Right lobe of liver (tissue), 6 donors: ENCODE measurements around the gene MYO5B. TPM values are rescaled to one million over a fixed set of nuclear protein-coding genes. Genes with fewer than 3 reads are reported as not detected.
A peak's percentile ranks its signal among the peaks of the same experiment; 100 is the strongest.

Source experiments
- ATAC-seq, 4 donors: fragments of 200-7000 bp; cut with Tn5 transposase; one replicate each; pipeline ENCODE4 v1.9.1; 2020; ENCODE audit warnings: mild to moderate bottlenecking in 4 of 4, moderate library complexity in 4 of 4
- DNase-seq, 3 donors: peaks; one replicate each; pipeline ENCODE4 v3.0.0-alpha.2; 2020
- H3K27ac ChIP-seq, 3 donors: fragments of 200-600 bp; one replicate each; pipeline ENCODE4 v1.8.0; 2022
- H3K27me3 ChIP-seq, 2 donors: fragments of 200-600 bp; one replicate each; pipeline ENCODE4 v1.8.0; 2022
- H3K36me3 ChIP-seq, 4 donors: fragments of 200-600 bp; sonication (generic) in 1 of 4; one replicate each; pipeline versions ENCODE4 v1.5.1 to v1.8.0; 2017 to 2022; ENCODE audit warnings: control low read depth in 1 of 4
- H3K4me1 ChIP-seq, 4 donors: fragments of 200-600 bp; sonication (generic) in 1 of 4; one replicate each; pipeline versions ENCODE4 v1.5.1 to v1.8.0; 2017 to 2022; ENCODE audit warnings: control low read depth in 1 of 4
- H3K4me3 ChIP-seq, 3 donors: fragments of 200-600 bp; one replicate each; pipeline ENCODE4 v1.8.0; 2022
- H3K9me3 ChIP-seq, 4 donors: fragments of 200-600 bp; sonication (generic) in 1 of 4; one replicate each; pipeline versions ENCODE4 v1.5.1 to v1.8.0; 2017 to 2022; ENCODE audit warnings: control low read depth in 1 of 4
- POLR2A ChIP-seq: fragments of 450-650 bp; IDR thresholded peaks from one replicate; pipeline ENCODE4 v1.6.1; 2017; ENCODE audit warnings: antibody characterized with exemption, mild to moderate bottlenecking
- WGBS: methylation state at CpG from one replicate; pipeline ENCODE4 v1.1.6; 2018; ENCODE audit warnings: low coverage, low lambda C conversion rate; ENCODE audit not compliant: insufficient coverage; ENCODE audit errors: missing lambda C conversion rate; 5-methylcytosine and 5-hydroxymethylcytosine counted together
- intact Hi-C, 2 donors: fragments of 100-400 bp; cut with DNase I; formaldehyde crosslinking; loops; one replicate each; pipeline versions ENCODE4 v1.11.2 to v1.14.1; 2022
- total RNA-seq, 6 experiments: library from RNA; depleted of rRNA in 2 of 6; stranded (reverse); fragments of >200 nt in 2 of 6; fragmentation: NEBNext Ultra II Directional in 3 of 6; extraction: Animal tissue kit (Norgen Biotek cat#: 25700) in 3 of 6; gene quantifications; one replicate each; pipeline versions ENCODE4 v1.1.0 to v1.2.4, GENCODE V29; 2016 to 2023
- TF ChIP-seq, protein P1 (sequence below), 4 donors: fragments of 200-600 bp in 3 of 4; fragments of 450-650 bp in 1 of 4; IDR thresholded peaks; one replicate each; pipeline versions ENCODE4 v1.5.1 to v1.8.0; 2016 to 2022; ENCODE audit warnings: antibody characterized with exemption in 4 of 4, mild to moderate bottlenecking in 2 of 4
- donor health status: DM: no; HTN: yes; CAD: no.
- donor health status: DM: no; HTN: no; CAD: no.
- donor health status: DM: no; HTN: no; CAD: no.
- donor health status: DM: no; HTN: yes; CAD: no.
- donor health status: DM: no; HTN: yes; CAD: no.

The MYO5B gene
- total RNA-seq, 6 experiments from 2014 or later, result 13.4 to 25.1 (median 16.6) TPM

DNA sequence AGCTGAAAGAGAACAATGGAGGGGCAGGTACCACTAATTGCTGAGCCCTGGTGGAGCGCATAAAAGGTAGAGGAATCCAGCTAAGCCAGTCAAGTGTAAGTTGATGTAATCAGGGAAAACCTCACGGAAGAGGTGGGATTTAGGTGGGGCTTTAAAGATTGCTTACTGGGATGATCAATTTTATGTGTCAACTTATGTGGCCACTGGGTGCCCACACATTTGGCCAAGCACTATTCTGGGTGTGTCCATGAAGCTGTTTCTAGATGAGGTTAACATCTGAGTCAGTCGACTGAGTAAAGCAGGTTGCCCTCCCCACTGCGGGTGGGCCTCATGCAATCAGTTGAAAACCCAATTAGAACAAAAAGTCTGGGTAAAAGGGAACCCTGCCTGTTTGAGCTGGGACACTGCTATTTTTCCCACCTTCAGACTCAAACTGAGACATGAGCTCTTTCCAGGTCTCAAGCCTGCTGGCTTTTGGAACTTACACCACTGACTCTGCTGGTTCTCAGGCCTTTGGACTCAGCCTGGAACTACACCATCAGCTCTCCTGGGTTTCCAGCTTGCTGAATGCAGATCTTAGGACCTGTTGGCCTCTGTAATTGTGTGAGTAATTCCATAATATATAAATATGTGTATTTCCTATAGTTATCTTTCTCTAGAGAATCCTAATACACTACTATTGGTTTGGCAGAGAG is 67.3 kb downstream of the MYO5B start:
- ATAC-seq (peak in 2 of 4 donors; percentile 48 to 66), DNase-seq (no peak)
- Histone ChIP-seq H3K27ac (no peak overlapping the region), H3K9me3 (no peaks in the 10 kb centered on the region), H3K4me3 (no peak overlapping the region), H3K36me3 (no peaks in the 10 kb centered on the region), H3K4me1 (peaks cover 0 to 18% (median 9%) of the 10 kb centered on the region in 4 donors), H3K27me3 (no peaks in the 10 kb centered on the region)
- no peak for TF ChIP-seq POLR2A
- TF ChIP-seq, protein P1, sequence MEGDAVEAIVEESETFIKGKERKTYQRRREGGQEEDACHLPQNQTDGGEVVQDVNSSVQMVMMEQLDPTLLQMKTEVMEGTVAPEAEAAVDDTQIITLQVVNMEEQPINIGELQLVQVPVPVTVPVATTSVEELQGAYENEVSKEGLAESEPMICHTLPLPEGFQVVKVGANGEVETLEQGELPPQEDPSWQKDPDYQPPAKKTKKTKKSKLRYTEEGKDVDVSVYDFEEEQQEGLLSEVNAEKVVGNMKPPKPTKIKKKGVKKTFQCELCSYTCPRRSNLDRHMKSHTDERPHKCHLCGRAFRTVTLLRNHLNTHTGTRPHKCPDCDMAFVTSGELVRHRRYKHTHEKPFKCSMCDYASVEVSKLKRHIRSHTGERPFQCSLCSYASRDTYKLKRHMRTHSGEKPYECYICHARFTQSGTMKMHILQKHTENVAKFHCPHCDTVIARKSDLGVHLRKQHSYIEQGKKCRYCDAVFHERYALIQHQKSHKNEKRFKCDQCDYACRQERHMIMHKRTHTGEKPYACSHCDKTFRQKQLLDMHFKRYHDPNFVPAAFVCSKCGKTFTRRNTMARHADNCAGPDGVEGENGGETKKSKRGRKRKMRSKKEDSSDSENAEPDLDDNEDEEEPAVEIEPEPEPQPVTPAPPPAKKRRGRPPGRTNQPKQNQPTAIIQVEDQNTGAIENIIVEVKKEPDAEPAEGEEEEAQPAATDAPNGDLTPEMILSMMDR (IDR thresholded peaks at IDR 0.05), result no peak
- intact Hi-C loops, result no loop called here
- WGBS, result 76% methylated on average over 3 of the region's 4 CpGs

DNA sequence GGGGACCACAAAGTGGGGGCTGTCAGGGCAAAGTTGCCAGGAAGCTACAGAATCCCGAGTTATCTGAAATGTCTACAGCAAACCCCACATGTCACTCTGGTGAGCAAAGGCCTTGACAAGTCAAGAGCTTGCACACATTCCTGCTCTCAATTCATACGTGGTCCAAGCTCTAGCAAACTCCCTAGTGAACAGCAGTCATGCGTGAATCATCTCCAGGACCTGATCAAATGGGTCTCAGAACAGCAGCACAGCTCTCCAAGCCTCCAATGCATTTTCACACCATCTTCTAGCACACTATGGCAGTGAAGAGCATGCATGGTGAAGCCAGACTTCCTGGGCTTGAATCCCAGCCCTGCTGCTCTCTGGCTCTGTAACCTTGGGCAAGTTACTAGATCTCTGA is 68.5 kb downstream of the MYO5B start:
- H3K27me3 ChIP-seq, result no peaks in the 10 kb centered on the region
- H3K36me3 ChIP-seq, result no peaks in the 10 kb centered on the region
- no peak for TF ChIP-seq POLR2A
- TF ChIP-seq, protein P1 (IDR thresholded peaks at IDR 0.05), result no peak
- no peaks in the 10 kb centered on the region for H3K9me3 ChIP-seq
- H3K4me3 ChIP-seq, result no peak overlapping the region
- WGBS, result 45% methylated on average over 2 of the region's 3 CpGs
- intact Hi-C loops, result no loop called here
- DNase-seq (no peak), ATAC-seq (no peak)
- H3K4me1 ChIP-seq, result peaks cover 0 to 18% (median 9%) of the 10 kb centered on the region in 4 donors
- H3K27ac ChIP-seq, result no peak overlapping the region

DNA sequence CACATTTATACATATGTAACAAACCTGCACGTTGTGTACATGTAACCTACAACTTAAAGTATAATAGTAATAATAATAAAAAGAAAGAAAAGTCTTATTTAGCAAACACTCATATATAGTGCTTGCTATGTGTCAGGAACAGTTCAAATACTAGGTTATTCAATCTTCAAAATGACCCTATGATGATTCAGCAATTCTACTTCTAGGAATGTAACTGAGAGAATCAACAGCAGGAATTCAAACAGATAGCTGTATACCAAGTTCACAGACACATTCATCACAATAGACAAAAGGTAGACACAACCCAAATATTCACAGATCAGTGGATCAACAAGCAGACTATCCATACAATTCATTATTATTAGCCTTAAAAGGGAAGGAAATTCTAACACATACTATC is 69.5 kb downstream of the MYO5B start:
- ATAC-seq (no peak), DNase-seq (no peak)
- TF ChIP-seq POLR2A, result no peak
- TF ChIP-seq, protein P1 (IDR thresholded peaks at IDR 0.05), result no peak
- Histone ChIP-seq H3K27ac (no peak overlapping the region), H3K4me1 (peaks cover 0 to 18% (median 9%) of the 10 kb centered on the region in 4 donors), H3K4me3 (no peak overlapping the region), H3K9me3 (no peaks in the 10 kb centered on the region), H3K27me3 (no peaks in the 10 kb centered on the region), H3K36me3 (no peaks in the 10 kb centered on the region)
- intact Hi-C loops, result no loop called here
- WGBS, result 89% methylated on average over 1 of the region's 1 CpG

DNA sequence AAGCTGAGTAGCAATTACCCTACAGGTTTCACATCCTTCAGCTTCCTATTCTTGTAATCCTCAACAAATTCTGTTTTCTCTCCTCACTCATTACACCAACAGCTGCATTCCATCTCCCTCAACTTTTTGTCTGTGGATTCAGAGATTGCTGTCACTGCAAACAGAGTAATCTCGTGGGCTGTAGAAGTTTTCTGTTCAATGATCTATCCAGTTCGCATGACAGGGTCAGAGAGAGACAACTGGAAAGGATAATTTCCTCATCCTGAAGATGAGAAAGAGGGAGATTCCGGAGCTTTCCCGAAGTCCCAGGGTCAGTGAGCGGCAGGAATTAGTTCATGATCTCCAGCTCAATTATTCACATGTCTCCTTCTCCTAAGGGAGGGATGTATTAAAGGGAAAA is 75.7 kb downstream of the MYO5B start:
- no peak for TF ChIP-seq POLR2A
- TF ChIP-seq, protein P1 (IDR thresholded peaks at IDR 0.05), result no peak
- H3K4me1 ChIP-seq, result peaks cover 0 to 4% (median 0%) of the 10 kb centered on the region in 4 donors
- no peak overlapping the region for H3K4me3 ChIP-seq
- H3K36me3 ChIP-seq, result no peaks in the 10 kb centered on the region
- no peaks in the 10 kb centered on the region for H3K27me3 ChIP-seq
- no peak for ATAC-seq
- intact Hi-C loops, result no loop called here
- DNase-seq, result no peak
- no peaks in the 10 kb centered on the region for H3K9me3 ChIP-seq
- 73% methylated on average over 5 of the region's 5 CpGs for WGBS
- H3K27ac ChIP-seq, result no peak overlapping the region
